Vagina (tissue), 2 donors: ENCODE results near the gene SREBF2.

Experiments
- CTCF ChIP-seq, 3 experiments: fragments of 450-650 bp in 2 of 3; fragments of 200-600 bp in 1 of 3; sonication (generic) in 1 of 3; IDR thresholded peaks; one replicate each; pipeline ENCODE4 v1.5.1; 2017 to 2019; ENCODE audit warnings: antibody characterized with exemption in 3 of 3, mild to moderate bottlenecking in 2 of 3, moderate library complexity in 2 of 3
- POLR2A ChIP-seq, 2 donors: fragments of 450-650 bp; IDR thresholded peaks; one replicate each; pipeline ENCODE4 v1.6.1; 2017; ENCODE audit warnings: antibody characterized with exemption in 2 of 2, mild to moderate bottlenecking in 2 of 2, moderate library complexity in 2 of 2

- no peak for TF ChIP-seq CTCF (IDR thresholded peaks at IDR 0.05)
- no peak for TF ChIP-seq POLR2A (IDR thresholded peaks at IDR 0.05)
Observed at GRCh38 chr22:41828516-41828915, 4.4 kb upstream of the SREBF2 start.
